Measurements from ENCODE around the gene CLEC2B. TPM values are rescaled to one million over a fixed set of nuclear protein-coding genes. Genes with fewer than 3 reads are reported as not detected.

CLEC2B gene
- total and polyA plus RNA-seq, 8 donors = 0.87 to 30.1 (median 9.6) TPM

GRCh38 chr12:9902539-9903228 is 33.5 kb upstream of the CLEC2B start:
- H3K27me3 ChIP-seq = no peaks in the 10 kb centered on the region
- intact Hi-C loops (cut with DNase I; ENCODE audit: low total_unique reads) = loop anchor here (10.0 kb wide), 1 partner anchor 88 kb away; no protein-coding TSS in a partner anchor
- DNase-seq = no peak
- no peaks in the 10 kb centered on the region for H3K36me3 ChIP-seq
- no peaks in the 10 kb centered on the region for H3K4me1 ChIP-seq
- TF ChIP-seq, protein P1, sequence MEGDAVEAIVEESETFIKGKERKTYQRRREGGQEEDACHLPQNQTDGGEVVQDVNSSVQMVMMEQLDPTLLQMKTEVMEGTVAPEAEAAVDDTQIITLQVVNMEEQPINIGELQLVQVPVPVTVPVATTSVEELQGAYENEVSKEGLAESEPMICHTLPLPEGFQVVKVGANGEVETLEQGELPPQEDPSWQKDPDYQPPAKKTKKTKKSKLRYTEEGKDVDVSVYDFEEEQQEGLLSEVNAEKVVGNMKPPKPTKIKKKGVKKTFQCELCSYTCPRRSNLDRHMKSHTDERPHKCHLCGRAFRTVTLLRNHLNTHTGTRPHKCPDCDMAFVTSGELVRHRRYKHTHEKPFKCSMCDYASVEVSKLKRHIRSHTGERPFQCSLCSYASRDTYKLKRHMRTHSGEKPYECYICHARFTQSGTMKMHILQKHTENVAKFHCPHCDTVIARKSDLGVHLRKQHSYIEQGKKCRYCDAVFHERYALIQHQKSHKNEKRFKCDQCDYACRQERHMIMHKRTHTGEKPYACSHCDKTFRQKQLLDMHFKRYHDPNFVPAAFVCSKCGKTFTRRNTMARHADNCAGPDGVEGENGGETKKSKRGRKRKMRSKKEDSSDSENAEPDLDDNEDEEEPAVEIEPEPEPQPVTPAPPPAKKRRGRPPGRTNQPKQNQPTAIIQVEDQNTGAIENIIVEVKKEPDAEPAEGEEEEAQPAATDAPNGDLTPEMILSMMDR (IDR thresholded peaks at IDR 0.05) = no peak
- TF ChIP-seq POLR2AphosphoS5 (IDR thresholded peaks at IDR 0.05) = no peak
- TF ChIP-seq EP300 (IDR thresholded peaks at IDR 0.05) = no peak
- TF ChIP-seq POLR2A (IDR thresholded peaks at IDR 0.05) = no peak
- 85 to 94% (median 89%) methylated on average over 7 of the region's 7 CpGs for WGBS, 5 donors
- peaks cover 7 to 23% (median 15%) of the 10 kb centered on the region in 4 donors for H3K9me3 ChIP-seq
- no peak overlapping the region for H3K4me3 ChIP-seq
- H3K27ac ChIP-seq = no peak overlapping the region

GRCh38 chr12:9900930-9901329 is 31.8 kb upstream of the CLEC2B start:
- H3K27me3 ChIP-seq = no peaks in the 10 kb centered on the region
- WGBS, 5 donors = 54 to 70% (median 60%) methylated on average over 2 of the region's 2 CpGs
- intact Hi-C loops (cut with DNase I; ENCODE audit: low total_unique reads) = loop anchor here (10.0 kb wide), 1 partner anchor 86 kb away; no protein-coding TSS in a partner anchor

DNA sequence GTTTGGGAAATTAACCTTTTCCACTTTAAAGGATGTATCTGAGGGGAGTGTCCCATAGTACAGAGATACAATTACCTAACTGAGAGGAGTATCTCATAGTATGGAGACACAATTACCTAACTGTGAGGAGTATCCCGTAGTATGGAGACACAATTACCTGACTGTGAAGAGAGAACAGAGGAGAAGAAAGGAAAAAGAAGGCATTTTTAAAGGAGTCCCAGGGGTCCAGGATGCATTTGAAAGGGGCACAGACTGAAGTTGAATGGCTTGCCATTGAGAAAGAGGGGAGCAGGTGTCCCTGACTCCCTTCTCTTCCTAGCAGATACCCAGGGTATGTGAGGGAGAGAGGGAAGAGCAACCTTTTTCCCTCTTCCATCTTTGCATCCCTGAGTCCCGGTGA is 30.1 kb upstream of the CLEC2B start:
- intact Hi-C loops (cut with DNase I; ENCODE audit: low total_unique reads) = no loop called here
- Histone ChIP-seq H3K27ac (no peak overlapping the region), H3K4me3 (no peak overlapping the region), H3K27me3 (no peaks in the 10 kb centered on the region), H3K4me1 (no peaks in the 10 kb centered on the region), H3K36me3 (no peaks in the 10 kb centered on the region), H3K9me3 (peaks cover 7 to 21% (median 15%) of the 10 kb centered on the region in 4 donors)
- DNase-seq = no peak
- no peak for TF ChIP-seq POLR2AphosphoS5 (IDR thresholded peaks at IDR 0.05)
- TF ChIP-seq, protein P1 (IDR thresholded peaks at IDR 0.05) = no peak
- no peak for TF ChIP-seq POLR2A (IDR thresholded peaks at IDR 0.05)
- TF ChIP-seq EP300 (IDR thresholded peaks at IDR 0.05) = no peak
- 71 to 95% (median 94%) methylated on average over 2 of the region's 2 CpGs for WGBS, 5 donors

More at GRCh38 chr12:9900930-9901329, 31.8 kb upstream of the CLEC2B start:
- Histone ChIP-seq H3K4me1 (no peaks in the 10 kb centered on the region), H3K27ac (no peak overlapping the region), H3K9me3 (peaks cover 7 to 23% (median 15%) of the 10 kb centered on the region in 4 donors), H3K4me3 (no peak overlapping the region), H3K36me3 (no peaks in the 10 kb centered on the region)
- no peak for TF ChIP-seq POLR2AphosphoS5 (IDR thresholded peaks at IDR 0.05)
- TF ChIP-seq, protein P1 (IDR thresholded peaks at IDR 0.05) = no peak
- TF ChIP-seq POLR2A (IDR thresholded peaks at IDR 0.05) = no peak
- no peak for TF ChIP-seq EP300 (IDR thresholded peaks at IDR 0.05)
- DNase-seq = no peak

DNA sequence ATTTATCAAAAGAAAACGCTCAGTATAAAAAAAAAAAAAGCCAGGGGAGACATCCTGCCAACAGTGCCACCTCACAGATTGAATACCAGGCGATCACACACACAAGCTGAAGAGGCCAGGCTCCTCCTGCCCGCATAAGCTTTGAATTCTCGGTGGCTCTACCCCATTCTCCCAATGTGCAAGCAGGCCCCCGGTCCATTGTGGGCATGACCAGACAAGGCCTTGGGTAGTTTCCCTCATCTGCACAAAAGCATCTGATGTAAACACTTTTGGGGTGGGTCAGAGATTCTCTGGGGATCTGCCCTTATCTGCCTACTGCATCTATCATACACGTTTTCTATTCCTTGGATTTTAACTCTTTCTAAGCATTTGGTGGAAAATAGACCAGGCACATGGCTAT is 28.4 kb upstream of the CLEC2B start:
- no peaks in the 10 kb centered on the region for H3K4me1 ChIP-seq
- no peak for TF ChIP-seq EP300 (IDR thresholded peaks at IDR 0.05)
- TF ChIP-seq POLR2A (IDR thresholded peaks at IDR 0.05) = no peak
- no peak for TF ChIP-seq POLR2AphosphoS5 (IDR thresholded peaks at IDR 0.05)
- TF ChIP-seq, protein P1 (IDR thresholded peaks at IDR 0.05) = no peak
- no peaks in the 10 kb centered on the region for H3K27me3 ChIP-seq
- no peak overlapping the region for H3K27ac ChIP-seq
- no peaks in the 10 kb centered on the region for H3K36me3 ChIP-seq
- H3K4me3 ChIP-seq = no peak overlapping the region
- intact Hi-C loops (cut with DNase I; ENCODE audit: low total_unique reads) = no loop called here
- 71 to 79% (median 74%) methylated on average over 6 of the region's 6 CpGs for WGBS, 5 donors
- DNase-seq = no peak
- H3K9me3 ChIP-seq = peaks cover 3 to 9% (median 7%) of the 10 kb centered on the region in 4 donors
